ENCODE results near the gene FN3KRP.

The FN3KRP gene

DNA sequence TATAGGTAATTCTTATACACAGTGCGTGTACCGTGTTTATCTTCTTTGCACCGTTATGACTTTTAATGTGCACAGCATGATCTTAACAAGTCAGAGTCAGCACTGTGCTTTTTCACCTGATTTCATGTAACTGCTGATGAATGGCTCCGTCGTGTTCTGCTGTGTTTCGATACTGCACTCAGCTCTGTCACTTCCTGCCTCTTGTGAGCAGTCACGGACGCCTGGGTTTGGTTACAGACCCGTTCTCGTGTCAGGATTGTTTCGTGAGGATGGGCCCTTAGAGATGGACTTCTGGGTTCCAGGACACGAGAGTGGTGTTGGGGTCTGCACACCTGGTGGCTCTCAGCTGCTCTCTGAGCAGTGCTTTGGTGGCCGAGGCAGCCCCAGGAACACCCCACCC lies 59.9 kb downstream of the FN3KRP start:
- Histone ChIP-seq H3K4me1 (ENCODE audit: control insufficient read depth, insufficient read depth, low read length) (no peaks in the 10 kb centered on the region), H3K9me3 (ENCODE audit: control insufficient read depth, insufficient read depth, low read depth, low read length) (no peaks in the 10 kb centered on the region), H3K27ac (ENCODE audit: extremely low read depth, low read depth, low read length) (no peak overlapping the region), H3K4me3 (ENCODE audit: low read depth, low read length) (no peak overlapping the region), H3K36me3 (ENCODE audit: control insufficient read depth in 2 of 2, insufficient read depth in 1 of 2, low read length in 2 of 2) (peaks cover 8 to 36% of the 10 kb centered on the region in 2 experiments; a peak in 2 of 3 replicates)
- CTCF ChIA-PET = interaction anchor here (0.6 to 2.6 kb wide), 4 partner anchors 10 to 354 kb away, joined by 3 to 19 read pairs (median 6); no protein-coding TSS in a partner anchor
- POLR2A ChIA-PET = no interaction called here
- no peak for TF ChIP-seq ZNF785 (tag by site-specific recombination; IDR thresholded peaks at IDR 0.05)
- no peak for TF ChIP-seq ZNF280C (tag by site-specific recombination; IDR thresholded peaks at IDR 0.05)
- no peak for TF ChIP-seq ZNF670 (tag by site-specific recombination; IDR thresholded peaks at IDR 0.05; ENCODE audit: low read depth)
